Epidermal melanocyte (primary cell): ENCODE data around the gene GARS1.
A peak's percentile ranks its signal among the peaks of the same experiment; 100 is the strongest.

Source experiments
- DNase-seq: peaks from one replicate; pipeline ENCODE4 v3.0.0; 2011; ENCODE audit warnings: low spot score; ENCODE audit not compliant: insufficient read length

Gene GARS1

GRCh38 chr7:30655096-30655970 lies 60.7 kb downstream of the GARS1 start:
- DNase-seq = no peak

GRCh38 chr7:30656006-30656957 lies 61.6 kb downstream of the GARS1 start:
- no peak for DNase-seq

GRCh38 chr7:30657131-30657530 lies 62.5 kb downstream of the GARS1 start:
- no peak for DNase-seq

GRCh38 chr7:30658479-30659074 lies 63.9 kb downstream of the GARS1 start:
- DNase-seq = no peak

GRCh38 chr7:30659312-30659711 lies 64.6 kb downstream of the GARS1 start:
- no peak for DNase-seq

- DNase-seq = no peak
Observed at GRCh38 chr7:30660331-30661255, 65.9 kb downstream of the GARS1 start.

GRCh38 chr7:30661926-30662325 lies 67.2 kb downstream of the GARS1 start:
- no peak for DNase-seq

GRCh38 chr7:30662431-30662939 lies 67.8 kb downstream of the GARS1 start:
- DNase-seq = no peak

- no peak for DNase-seq
Observed at GRCh38 chr7:30663414-30663813, 68.7 kb downstream of the GARS1 start.

- no peak for DNase-seq
Observed at GRCh38 chr7:30664184-30664885, 69.7 kb downstream of the GARS1 start.

GRCh38 chr7:30665043-30665442 lies 70.4 kb downstream of the GARS1 start:
- no peak for DNase-seq

- no peak for DNase-seq
Observed at GRCh38 chr7:30665449-30665848, 70.8 kb downstream of the GARS1 start.

- DNase-seq = no peak
Observed at GRCh38 chr7:30667172-30667571, 72.5 kb downstream of the GARS1 start.

GRCh38 chr7:30668102-30668501 lies 73.4 kb downstream of the GARS1 start:
- DNase-seq = no peak

GRCh38 chr7:30671793-30672465 lies 77.3 kb downstream of the GARS1 start:
- DNase-seq = peak; percentile 50

- DNase-seq = no peak
Observed at GRCh38 chr7:30674420-30674819, 79.7 kb downstream of the GARS1 start.

- no peak for DNase-seq
Observed at GRCh38 chr7:30674876-30675275, 80.2 kb downstream of the GARS1 start.

GRCh38 chr7:30678805-30679204 lies 84.1 kb downstream of the GARS1 start:
- no peak for DNase-seq

- no peak for DNase-seq
Observed at GRCh38 chr7:30679664-30680063, 85.0 kb downstream of the GARS1 start.
